ENCODE measurements around the gene DAZL.

DAZL gene

GRCh38 chr3:16601537-16602005 lies 3.7 kb downstream of the DAZL start:
- Histone ChIP-seq H3K4me3 (no peak overlapping the region), H3K9ac (ENCODE audit: insufficient read length) (no peak overlapping the region), H3K9me3 (ENCODE audit: low read depth, low read length) (no peaks in the 10 kb centered on the region), H3K36me3 (ENCODE audit: insufficient read depth, low read length) (no peaks in the 10 kb centered on the region), H3K27ac (no peak overlapping the region)
- TF ChIP-seq EZH2 (IDR thresholded peaks at IDR 0.05): no peak
- no peak for TF ChIP-seq POLR2AphosphoS5 (IDR thresholded peaks at IDR 0.05; ENCODE audit: borderline replicate concordance, low read depth, low read length)
- no peak for TF ChIP-seq FOXP2 (optimal IDR thresholded peaks at IDR 0.05; ENCODE audit: control extremely low read depth, extremely low read length, insufficient read depth)
- no peak for DNase-seq (ENCODE audit: low read depth, low spot score)

- H3K4me3 ChIP-seq: no peak overlapping the region
- no peak overlapping the region for H3K27ac ChIP-seq
- H3K36me3 ChIP-seq (ENCODE audit: insufficient read depth, low read length): no peaks in the 10 kb centered on the region
- no peak overlapping the region for H3K9ac ChIP-seq (ENCODE audit: insufficient read length)
- DNase-seq (ENCODE audit: low read depth, low spot score): peak; percentile 37
- H3K9me3 ChIP-seq (ENCODE audit: low read depth, low read length): no peaks in the 10 kb centered on the region
- TF ChIP-seq EZH2 (IDR thresholded peaks at IDR 0.05) (no peak), FOXP2 (optimal IDR thresholded peaks at IDR 0.05; ENCODE audit: control extremely low read depth, extremely low read length, insufficient read depth) (no peak), POLR2AphosphoS5 (IDR thresholded peaks at IDR 0.05; ENCODE audit: borderline replicate concordance, low read depth, low read length) (no peak)
Observed at GRCh38 chr3:16600780-16601536, 4.3 kb downstream of the DAZL start.

- H3K27ac ChIP-seq: no peak overlapping the region
- H3K4me3 ChIP-seq: no peak overlapping the region
- H3K9me3 ChIP-seq (ENCODE audit: low read depth, low read length): no peaks in the 10 kb centered on the region
- no peak for TF ChIP-seq POLR2AphosphoS5 (IDR thresholded peaks at IDR 0.05; ENCODE audit: borderline replicate concordance, low read depth, low read length)
- TF ChIP-seq EZH2 (IDR thresholded peaks at IDR 0.05): no peak
- TF ChIP-seq FOXP2 (optimal IDR thresholded peaks at IDR 0.05; ENCODE audit: control extremely low read depth, extremely low read length, insufficient read depth): no peak
- DNase-seq (ENCODE audit: low read depth, low spot score): no peak
- H3K9ac ChIP-seq (ENCODE audit: insufficient read length): no peak overlapping the region
- no peaks in the 10 kb centered on the region for H3K36me3 ChIP-seq (ENCODE audit: insufficient read depth, low read length)
Observed at GRCh38 chr3:16599694-16600093, 5.5 kb downstream of the DAZL start.

- no peak overlapping the region for H3K4me3 ChIP-seq
- no peaks in the 10 kb centered on the region for H3K9me3 ChIP-seq (ENCODE audit: low read depth, low read length)
- H3K9ac ChIP-seq (ENCODE audit: insufficient read length): no peak overlapping the region
- no peak for DNase-seq (ENCODE audit: low read depth, low spot score)
- no peaks in the 10 kb centered on the region for H3K36me3 ChIP-seq (ENCODE audit: insufficient read depth, low read length)
- no peak for TF ChIP-seq POLR2AphosphoS5 (IDR thresholded peaks at IDR 0.05; ENCODE audit: borderline replicate concordance, low read depth, low read length)
- TF ChIP-seq EZH2 (IDR thresholded peaks at IDR 0.05): no peak
- no peak for TF ChIP-seq FOXP2 (optimal IDR thresholded peaks at IDR 0.05; ENCODE audit: control extremely low read depth, extremely low read length, insufficient read depth)
- H3K27ac ChIP-seq: no peak overlapping the region
Observed at GRCh38 chr3:16596352-16597032, 8.7 kb downstream of the DAZL start.

DNA sequence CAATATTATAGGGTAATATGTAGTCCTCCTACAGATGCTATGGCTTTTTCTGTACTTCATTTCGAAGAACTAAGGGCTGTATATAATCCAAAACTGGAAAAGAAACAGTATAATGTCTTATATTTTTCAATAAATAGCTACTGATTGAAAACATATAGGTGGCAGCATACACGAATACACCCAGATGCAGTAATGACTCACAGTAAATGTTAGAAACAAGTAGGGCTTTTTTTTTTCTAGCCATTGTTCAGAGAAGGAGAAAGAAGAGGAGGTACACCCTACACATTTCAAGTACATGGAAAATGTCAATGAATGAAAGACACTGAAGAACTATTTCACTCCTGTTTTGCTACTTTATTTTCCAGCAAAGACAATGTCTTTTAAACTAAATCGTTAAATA lies 9.4 kb downstream of the DAZL start:
- no peaks in the 10 kb centered on the region for H3K9me3 ChIP-seq (ENCODE audit: low read depth, low read length)
- TF ChIP-seq FOXP2 (optimal IDR thresholded peaks at IDR 0.05; ENCODE audit: control extremely low read depth, extremely low read length, insufficient read depth) (no peak), EZH2 (IDR thresholded peaks at IDR 0.05) (no peak), POLR2AphosphoS5 (IDR thresholded peaks at IDR 0.05; ENCODE audit: borderline replicate concordance, low read depth, low read length) (no peak)
- H3K36me3 ChIP-seq (ENCODE audit: insufficient read depth, low read length): no peaks in the 10 kb centered on the region
- H3K9ac ChIP-seq (ENCODE audit: insufficient read length): no peak overlapping the region
- no peak overlapping the region for H3K27ac ChIP-seq
- no peak overlapping the region for H3K4me3 ChIP-seq
- DNase-seq (ENCODE audit: low read depth, low spot score): no peak

DNA sequence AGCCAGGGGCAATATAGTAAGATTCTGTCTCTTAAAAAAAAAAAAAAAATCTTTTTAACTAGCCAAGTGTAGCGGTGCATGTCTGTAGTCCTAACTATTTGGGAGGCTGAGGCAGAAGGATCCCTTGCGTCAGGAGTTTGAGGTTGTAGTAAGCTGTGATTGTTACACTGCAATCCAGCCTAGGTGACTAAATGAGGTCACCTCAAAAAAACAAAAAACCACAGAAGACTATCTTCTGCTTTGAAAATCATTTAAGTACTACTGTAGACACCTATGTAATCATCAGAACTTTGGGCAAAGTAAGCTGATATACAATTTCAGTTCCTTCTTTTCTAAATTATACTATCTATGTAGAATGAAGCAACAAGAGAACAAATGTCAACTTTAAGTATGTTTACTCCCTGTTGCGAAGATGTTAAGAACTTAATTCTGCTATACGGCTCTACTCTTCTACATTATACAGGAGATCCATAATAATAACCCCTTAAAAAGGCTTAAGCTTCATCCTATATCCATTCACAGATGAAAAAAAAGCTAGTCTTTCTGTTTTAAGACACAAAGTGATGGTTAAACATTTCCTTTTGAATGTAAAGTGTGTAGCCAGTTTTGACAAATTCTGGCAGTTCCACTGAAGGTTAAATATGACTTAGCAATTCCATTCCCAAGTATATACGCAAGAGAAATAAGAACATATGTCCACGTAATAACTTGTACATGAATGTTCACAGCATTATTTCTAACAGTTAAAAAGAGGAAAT lies 15.2 kb downstream of the DAZL start:
- Histone ChIP-seq H3K4me3 (no peak overlapping the region), H3K9ac (ENCODE audit: insufficient read length) (no peak overlapping the region), H3K27ac (no peak overlapping the region), H3K36me3 (ENCODE audit: insufficient read depth, low read length) (no peaks in the 10 kb centered on the region), H3K9me3 (ENCODE audit: low read depth, low read length) (no peaks in the 10 kb centered on the region)
- TF ChIP-seq FOXP2 (optimal IDR thresholded peaks at IDR 0.05; ENCODE audit: control extremely low read depth, extremely low read length, insufficient read depth): no peak
- no peak for DNase-seq (ENCODE audit: low read depth, low spot score)

DNA sequence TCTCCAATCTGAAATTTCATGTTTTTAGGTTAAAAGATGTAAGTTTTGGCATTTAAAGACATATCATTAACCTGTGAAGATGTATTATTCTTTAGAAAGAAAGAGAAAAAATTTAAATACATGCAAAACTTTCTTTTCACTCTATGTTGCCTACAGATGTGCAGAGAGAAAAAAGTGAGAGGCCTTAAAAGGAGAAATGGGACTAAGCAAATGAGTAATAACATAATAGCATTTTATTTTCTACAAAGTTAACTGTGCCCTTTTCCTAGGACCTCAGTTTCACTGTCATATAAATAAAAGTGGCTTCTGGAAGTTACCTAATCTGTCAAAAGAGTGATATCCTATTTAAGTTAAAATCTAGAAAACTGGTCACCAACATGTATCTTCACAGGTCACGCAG lies 16.1 kb downstream of the DAZL start:
- H3K9ac ChIP-seq (ENCODE audit: insufficient read length): no peak overlapping the region
- H3K4me3 ChIP-seq: no peak overlapping the region
- TF ChIP-seq FOXP2 (optimal IDR thresholded peaks at IDR 0.05; ENCODE audit: control extremely low read depth, extremely low read length, insufficient read depth): no peak
- TF ChIP-seq POLR2AphosphoS5 (IDR thresholded peaks at IDR 0.05; ENCODE audit: borderline replicate concordance, low read depth, low read length): no peak
- TF ChIP-seq EZH2 (IDR thresholded peaks at IDR 0.05): no peak
- no peak overlapping the region for H3K27ac ChIP-seq
- H3K36me3 ChIP-seq (ENCODE audit: insufficient read depth, low read length): no peaks in the 10 kb centered on the region
- DNase-seq (ENCODE audit: low read depth, low spot score): no peak
- H3K9me3 ChIP-seq (ENCODE audit: low read depth, low read length): no peaks in the 10 kb centered on the region

GRCh38 chr3:16587681-16588060 lies 17.6 kb downstream of the DAZL start:
- H3K9me3 ChIP-seq (ENCODE audit: low read depth, low read length): no peaks in the 10 kb centered on the region
- H3K4me3 ChIP-seq: no peak overlapping the region
- H3K36me3 ChIP-seq (ENCODE audit: insufficient read depth, low read length): no peaks in the 10 kb centered on the region
- no peak overlapping the region for H3K9ac ChIP-seq (ENCODE audit: insufficient read length)
- TF ChIP-seq POLR2AphosphoS5 (IDR thresholded peaks at IDR 0.05; ENCODE audit: borderline replicate concordance, low read depth, low read length): no peak
- TF ChIP-seq EZH2 (IDR thresholded peaks at IDR 0.05): no peak
- TF ChIP-seq FOXP2 (optimal IDR thresholded peaks at IDR 0.05; ENCODE audit: control extremely low read depth, extremely low read length, insufficient read depth): no peak
- DNase-seq (ENCODE audit: low read depth, low spot score): no peak
- H3K27ac ChIP-seq: no peak overlapping the region

All from SK-N-MC (cell line).